SU-DHL-6 (cell line): Measurements from ENCODE around the gene DCK.

ENCODE experiments used
- EZH2phosphoT487 ChIP-seq: fragments of 200-600 bp; sonication (generic), shearing (Covaris generic); conservative IDR thresholded peaks from 2 replicates; pipeline ENCODE4 v1.6.1; 2018; ENCODE audit warnings: mild to moderate bottlenecking, antibody characterized with exemption, low read length, moderate library complexity, mixed read lengths
- TF ChIP-seq, protein P1 (sequence below): fragments of 200-600 bp; sonication (generic); IDR thresholded peaks from one replicate; pipeline ENCODE4 v1.5.1; 2017; ENCODE audit warnings: antibody characterized with exemption, mild to moderate bottlenecking, low read length, moderate library complexity; ENCODE audit not compliant: insufficient read depth, poor library complexity, severe bottlenecking

DNA sequence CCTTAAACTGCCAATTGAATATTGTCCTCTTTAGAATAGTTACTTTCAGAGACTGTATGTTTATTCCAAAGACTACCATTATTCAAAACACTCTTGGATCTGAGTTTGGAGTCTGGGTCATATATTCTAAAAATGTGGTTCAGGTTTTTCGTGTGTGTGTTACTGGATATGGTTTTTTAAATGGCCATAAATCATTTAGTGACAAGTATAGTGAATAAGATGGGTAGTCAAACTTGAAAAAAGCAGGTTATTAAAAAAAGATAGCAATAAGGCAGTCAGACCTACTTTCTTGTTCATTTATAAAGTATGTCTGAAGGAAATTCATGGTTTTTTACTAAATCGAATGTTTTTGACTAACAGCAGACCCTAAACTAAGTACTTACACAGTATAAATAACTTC lies 59.3 kb downstream of the DCK start:
- TF ChIP-seq, protein P1, sequence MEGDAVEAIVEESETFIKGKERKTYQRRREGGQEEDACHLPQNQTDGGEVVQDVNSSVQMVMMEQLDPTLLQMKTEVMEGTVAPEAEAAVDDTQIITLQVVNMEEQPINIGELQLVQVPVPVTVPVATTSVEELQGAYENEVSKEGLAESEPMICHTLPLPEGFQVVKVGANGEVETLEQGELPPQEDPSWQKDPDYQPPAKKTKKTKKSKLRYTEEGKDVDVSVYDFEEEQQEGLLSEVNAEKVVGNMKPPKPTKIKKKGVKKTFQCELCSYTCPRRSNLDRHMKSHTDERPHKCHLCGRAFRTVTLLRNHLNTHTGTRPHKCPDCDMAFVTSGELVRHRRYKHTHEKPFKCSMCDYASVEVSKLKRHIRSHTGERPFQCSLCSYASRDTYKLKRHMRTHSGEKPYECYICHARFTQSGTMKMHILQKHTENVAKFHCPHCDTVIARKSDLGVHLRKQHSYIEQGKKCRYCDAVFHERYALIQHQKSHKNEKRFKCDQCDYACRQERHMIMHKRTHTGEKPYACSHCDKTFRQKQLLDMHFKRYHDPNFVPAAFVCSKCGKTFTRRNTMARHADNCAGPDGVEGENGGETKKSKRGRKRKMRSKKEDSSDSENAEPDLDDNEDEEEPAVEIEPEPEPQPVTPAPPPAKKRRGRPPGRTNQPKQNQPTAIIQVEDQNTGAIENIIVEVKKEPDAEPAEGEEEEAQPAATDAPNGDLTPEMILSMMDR = no peak
- no peak for TF ChIP-seq EZH2phosphoT487
